Measurements from ENCODE around the gene CERS2. TPM values are rescaled to one million over a fixed set of nuclear protein-coding genes. Genes with fewer than 3 reads are reported as not detected.
"Not testable (repeated sequence)": the region's sequence is repeated elsewhere in the genome, so short reads cannot be mapped to it uniquely, and the experiment has no call there.

The CERS2 gene
- total and polyA plus RNA-seq, 4 donors = 155 to 308 (median 216) TPM

- TF ChIP-seq CTCF (IDR thresholded peaks at IDR 0.05; ENCODE audit: control extremely low read depth, extremely low read depth) = no peak
- no peak for ATAC-seq (ENCODE audit: insufficient read depth, low FRiP score)
- Histone ChIP-seq H3K36me3 (ENCODE audit: control insufficient read depth in 4 of 4, insufficient read depth in 4 of 4, low read length in 4 of 4) (peaks cover 18 to 53% (median 33%) of the 10 kb centered on the region in 4 donors), H3K27me3 (ENCODE audit: control insufficient read depth in 3 of 3, insufficient read depth in 3 of 3, low read length in 2 of 3) (no peaks in the 10 kb centered on the region), H3K27ac (ENCODE audit: low read depth in 1 of 2, low read length in 1 of 2) (no peak overlapping the region), H3K4me1 (ENCODE audit: control insufficient read depth in 5 of 5, insufficient read depth in 5 of 5, low read length in 5 of 5) (peaks cover 0 to 6% (median 0%) of the 10 kb centered on the region in 5 donors), H3K9ac (ENCODE audit: insufficient read depth in 1 of 2, low read length in 2 of 2) (no peak overlapping the region), H3K9me3 (ENCODE audit: control insufficient read depth in 4 of 4, insufficient read depth in 3 of 4, low read length in 3 of 4) (peaks cover 0 to 4% (median 1%) of the 10 kb centered on the region in 4 donors), H3K4me3 (no peak overlapping the region)
- DNase-seq = peak in 2 of 3 donors; percentile 44 to 56
- 91 to 100% methylated on average over 1 of the region's 1 CpG for WGBS, 2 donors
Observed at GRCh38 chr1:150931773-150932172, 42.9 kb downstream of the CERS2 start.

- 93 to 95% methylated on average over 5 to 6 of the region's 6 CpGs for WGBS, 2 donors
- not testable (repeated sequence) for H3K4me1 ChIP-seq (ENCODE audit: control insufficient read depth in 5 of 5, insufficient read depth in 5 of 5, low read length in 5 of 5); H3K9me3 ChIP-seq (ENCODE audit: control insufficient read depth in 4 of 4, insufficient read depth in 3 of 4, low read length in 3 of 4); DNase-seq; ATAC-seq (ENCODE audit: insufficient read depth, low FRiP score); H3K27me3 ChIP-seq (ENCODE audit: control insufficient read depth in 3 of 3, insufficient read depth in 3 of 3, low read length in 2 of 3); H3K27ac ChIP-seq (ENCODE audit: low read depth in 1 of 2, low read length in 1 of 2); H3K9ac ChIP-seq (ENCODE audit: insufficient read depth in 1 of 2, low read length in 2 of 2); H3K4me3 ChIP-seq
- peaks cover 16 to 45% (median 27%) of the 10 kb centered on the region in 4 donors for H3K36me3 ChIP-seq (ENCODE audit: control insufficient read depth in 4 of 4, insufficient read depth in 4 of 4, low read length in 4 of 4)
Observed at GRCh38 chr1:150928775-150929174, 45.9 kb downstream of the CERS2 start.

- no peak overlapping the region for H3K9ac ChIP-seq (ENCODE audit: insufficient read depth in 1 of 2, low read length in 2 of 2)
- no peak overlapping the region for H3K4me3 ChIP-seq
- no peak for TF ChIP-seq CTCF (IDR thresholded peaks at IDR 0.05; ENCODE audit: control extremely low read depth, extremely low read depth)
- H3K9me3 ChIP-seq (ENCODE audit: control insufficient read depth in 4 of 4, insufficient read depth in 3 of 4, low read length in 3 of 4) = peaks cover 0 to 4% (median 1%) of the 10 kb centered on the region in 4 donors
- ATAC-seq (ENCODE audit: insufficient read depth, low FRiP score) (no peak), DNase-seq (no peak)
- H3K4me1 ChIP-seq (ENCODE audit: control insufficient read depth in 5 of 5, insufficient read depth in 5 of 5, low read length in 5 of 5) = peaks cover 0 to 9% (median 0%) of the 10 kb centered on the region in 5 donors
- H3K27me3 ChIP-seq (ENCODE audit: control insufficient read depth in 3 of 3, insufficient read depth in 3 of 3, low read length in 2 of 3) = no peaks in the 10 kb centered on the region
- whole genome bisulfite sequencing, 2 donors = 78 to 93% methylated on average over 3 of the region's 3 CpGs
- peaks cover 14 to 44% (median 26%) of the 10 kb centered on the region in 4 donors for H3K36me3 ChIP-seq (ENCODE audit: control insufficient read depth in 4 of 4, insufficient read depth in 4 of 4, low read length in 4 of 4)
- H3K27ac ChIP-seq (ENCODE audit: low read depth in 1 of 2, low read length in 1 of 2) = no peak overlapping the region
Observed at GRCh38 chr1:150928286-150928685, 46.3 kb downstream of the CERS2 start.

- Histone ChIP-seq H3K4me3 (no peak overlapping the region), H3K9ac (ENCODE audit: insufficient read depth in 1 of 2, low read length in 2 of 2) (no peak overlapping the region), H3K4me1 (ENCODE audit: control insufficient read depth in 5 of 5, insufficient read depth in 5 of 5, low read length in 5 of 5) (peaks cover 0 to 9% (median 0%) of the 10 kb centered on the region in 5 donors), H3K27me3 (ENCODE audit: control insufficient read depth in 3 of 3, insufficient read depth in 3 of 3, low read length in 2 of 3) (no peaks in the 10 kb centered on the region), H3K36me3 (ENCODE audit: control insufficient read depth in 4 of 4, insufficient read depth in 4 of 4, low read length in 4 of 4) (peaks cover 14 to 40% (median 25%) of the 10 kb centered on the region in 4 donors), H3K27ac (ENCODE audit: low read depth in 1 of 2, low read length in 1 of 2) (peak overlapping the region in 1 of 2 donors; percentile 11), H3K9me3 (ENCODE audit: control insufficient read depth in 4 of 4, insufficient read depth in 3 of 4, low read length in 3 of 4) (peaks cover 0 to 4% (median 1%) of the 10 kb centered on the region in 4 donors)
- DNase-seq (no peak), ATAC-seq (ENCODE audit: insufficient read depth, low FRiP score) (no peak)
- no peak for TF ChIP-seq CTCF (IDR thresholded peaks at IDR 0.05; ENCODE audit: control extremely low read depth, extremely low read depth)
- 54 to 78% methylated on average over 4 of the region's 4 CpGs for WGBS, 2 donors
Observed at GRCh38 chr1:150927624-150928023, 47.0 kb downstream of the CERS2 start.
